Left colon (tissue), 2 donors: Measurements from ENCODE around the gene CCR6. TPM values are rescaled to one million over a fixed set of nuclear protein-coding genes. Genes with fewer than 3 reads are reported as not detected.

ENCODE experiments used
- ATAC-seq: fragments of 200-7000 bp; cut with Tn5 transposase; one replicate; pipeline ENCODE4 v1.9.1; 2020; ENCODE audit warnings: mild to moderate bottlenecking, moderate library complexity
- DNase-seq, 2 donors: peaks; one replicate each; pipeline ENCODE4 v3.0.0-alpha.2; 2020
- intact Hi-C, 2 donors: fragments of 100-400 bp; cut with DNase I in 1 of 2; cut with micrococcal nuclease in 1 of 2; formaldehyde crosslinking; loops; one replicate each; pipeline versions ENCODE4 v1.11.2 to v1.14.0; 2022; cut with DNase I, micrococcal nuclease
- total RNA-seq, 2 donors: library from RNA; stranded (reverse); fragmentation: NEBNext Ultra II Directional; extraction: Animal tissue kit (Norgen Biotek cat#: 25700); gene quantifications; one replicate each; pipeline ENCODE4 v1.2.1, GENCODE V29; 2021
- donor health status: DM: no; HTN: no; CAD: no.
- donor health status: DM: yes; HTN: yes; CAD: no.

CCR6 gene
- total RNA-seq, 2 donors from 2014 or later = 0.21 to 0.31 TPM

DNA sequence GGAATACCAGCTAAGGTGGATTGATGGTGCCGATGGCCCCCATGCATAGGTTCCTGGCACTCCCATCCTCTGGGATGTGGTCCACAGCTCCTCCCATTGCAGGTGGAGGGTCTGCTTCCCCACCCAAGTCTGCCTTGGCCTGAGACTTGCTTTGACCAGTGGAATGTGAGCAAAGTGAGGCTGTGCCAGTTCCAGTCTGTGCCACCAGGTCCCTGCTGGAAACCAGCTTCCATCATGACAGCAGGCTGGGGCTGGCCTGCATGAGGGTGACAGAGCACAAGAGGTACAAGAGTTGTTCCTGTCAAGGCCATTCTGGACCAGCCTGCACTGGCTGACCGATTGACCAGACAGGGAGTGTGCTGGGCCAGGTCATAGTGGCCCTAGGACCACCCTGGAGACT is 27.0 kb upstream of the CCR6 start:
- intact Hi-C loops = no loop called here
- DNase-seq (no peak), ATAC-seq (no peak)

DNA sequence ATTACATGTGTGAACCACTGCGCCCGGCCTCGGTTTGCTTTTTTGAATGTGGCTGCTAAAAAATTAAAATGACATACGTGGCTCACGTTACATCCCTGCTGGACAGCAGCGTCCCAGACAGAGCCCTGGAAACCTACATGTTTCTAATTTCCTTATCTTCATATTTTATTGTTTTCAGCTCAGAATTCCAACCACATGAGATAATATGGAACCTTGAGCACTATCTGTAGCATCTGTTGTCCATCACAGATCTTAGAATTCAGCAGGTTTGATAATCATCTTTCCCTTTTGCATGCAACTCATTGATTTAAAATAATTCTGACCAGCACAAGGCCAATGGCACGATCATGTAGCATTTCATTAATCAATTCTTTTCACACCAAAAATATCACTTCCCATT is 25.9 kb upstream of the CCR6 start:
- intact Hi-C loops = no loop called here
- DNase-seq (no peak), ATAC-seq (no peak)

DNA sequence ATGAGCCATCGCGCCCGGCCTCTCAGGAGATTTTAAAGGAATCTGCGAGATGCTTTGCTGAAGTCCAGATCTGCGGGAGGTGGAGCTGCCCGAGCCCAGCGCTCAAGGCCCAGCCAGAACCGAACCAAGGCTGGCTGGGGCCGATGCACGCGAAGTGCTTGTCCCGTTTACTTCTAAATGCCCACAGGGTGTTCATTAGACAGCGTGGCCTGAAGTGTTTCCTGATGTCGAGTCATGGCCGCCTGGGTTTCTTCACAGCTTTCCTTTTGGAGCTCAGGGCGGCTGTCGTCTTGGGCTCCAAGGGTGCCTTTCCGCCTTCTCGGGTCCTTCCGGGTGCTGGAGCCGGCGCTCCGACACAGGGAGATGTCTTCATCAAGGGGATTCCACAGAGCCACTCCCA is 25.1 kb upstream of the CCR6 start:
- intact Hi-C loops = no loop called here
- DNase-seq = no peak
- no peak for ATAC-seq

DNA sequence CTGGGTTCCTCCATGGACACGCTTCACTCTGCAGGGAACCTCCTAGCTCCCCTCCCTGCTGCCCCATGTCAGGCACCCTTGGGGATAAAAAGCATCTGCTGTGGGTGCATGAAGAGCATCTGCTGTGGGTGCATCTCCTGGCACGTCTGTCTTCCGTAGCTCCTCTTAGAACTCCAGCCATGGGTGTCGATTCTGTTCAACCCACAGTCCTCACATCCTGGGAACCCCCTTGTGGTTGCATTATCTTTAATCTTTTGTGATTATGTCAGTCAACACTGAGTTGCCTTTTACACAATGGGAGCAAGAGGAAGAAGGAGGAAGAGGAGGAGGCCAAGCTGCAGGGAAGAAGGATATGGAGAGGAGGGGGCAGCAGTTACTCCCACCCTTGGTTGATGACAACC is 24.1 kb upstream of the CCR6 start:
- intact Hi-C loops = no loop called here
- DNase-seq (no peak), ATAC-seq (no peak)

DNA sequence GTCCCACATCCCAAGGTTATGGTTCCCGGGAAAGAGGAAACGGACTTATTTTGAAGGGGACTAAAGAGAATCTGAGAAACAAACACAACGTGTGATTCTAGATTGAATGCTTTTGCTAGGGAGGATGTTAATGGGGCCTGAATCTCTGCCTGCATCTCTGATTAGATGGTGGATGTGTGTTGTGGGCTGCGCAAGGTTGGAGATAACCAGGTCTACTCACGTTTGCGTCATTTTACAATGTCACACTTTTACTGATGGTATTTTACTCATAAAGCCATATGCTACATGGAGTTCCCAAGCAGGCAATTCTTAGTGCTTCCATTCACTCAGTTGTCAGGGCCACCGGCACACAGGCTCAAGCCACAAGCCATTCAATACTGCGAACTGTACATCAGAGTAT is 23.2 kb upstream of the CCR6 start:
- ATAC-seq = no peak
- intact Hi-C loops = no loop called here
- no peak for DNase-seq

DNA sequence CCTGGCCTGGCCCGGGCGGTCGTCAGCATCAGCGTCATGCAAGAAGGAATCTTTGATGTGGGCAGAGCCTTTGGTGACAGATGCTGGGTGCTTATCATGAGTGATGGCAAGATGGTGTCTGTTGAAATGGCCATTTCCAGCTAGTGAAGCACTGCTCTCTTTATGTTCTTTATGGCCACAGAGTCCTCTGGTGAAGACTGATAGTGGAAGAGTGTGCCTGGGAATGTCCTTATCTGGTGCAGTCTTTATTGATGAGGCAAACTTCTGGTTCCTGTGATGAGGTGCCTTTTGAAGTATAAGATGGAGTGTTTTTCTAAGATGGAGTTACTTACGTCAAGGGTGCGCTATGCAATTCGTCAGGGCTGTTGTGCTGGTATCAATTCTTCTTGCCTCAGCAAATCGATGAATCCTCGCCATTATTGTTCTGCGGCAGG is 22.6 kb upstream of the CCR6 start:
- no peak for ATAC-seq
- no peak for DNase-seq
- intact Hi-C loops = no loop called here

DNA sequence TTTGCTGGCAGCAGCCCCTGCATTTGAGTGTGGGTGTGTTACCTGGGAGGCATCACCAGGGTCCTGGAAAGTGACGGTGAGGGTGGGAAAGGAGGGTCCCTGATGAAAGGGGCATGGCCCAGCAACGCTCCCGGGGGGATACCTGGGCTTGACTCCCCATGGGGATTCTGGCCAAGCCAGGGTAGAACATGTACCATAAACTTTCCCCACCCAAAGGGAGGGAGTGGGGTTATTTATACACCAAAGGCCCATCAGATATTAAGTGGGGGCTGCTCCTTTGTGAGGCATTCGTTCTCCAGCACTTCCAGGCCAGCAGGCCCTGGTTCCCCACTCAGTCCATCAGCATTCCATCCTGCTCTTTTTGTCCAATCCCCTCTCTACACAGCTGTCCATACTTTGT is 20.6 kb upstream of the CCR6 start:
- intact Hi-C loops = no loop called here
- ATAC-seq = no peak
- no peak for DNase-seq

DNA sequence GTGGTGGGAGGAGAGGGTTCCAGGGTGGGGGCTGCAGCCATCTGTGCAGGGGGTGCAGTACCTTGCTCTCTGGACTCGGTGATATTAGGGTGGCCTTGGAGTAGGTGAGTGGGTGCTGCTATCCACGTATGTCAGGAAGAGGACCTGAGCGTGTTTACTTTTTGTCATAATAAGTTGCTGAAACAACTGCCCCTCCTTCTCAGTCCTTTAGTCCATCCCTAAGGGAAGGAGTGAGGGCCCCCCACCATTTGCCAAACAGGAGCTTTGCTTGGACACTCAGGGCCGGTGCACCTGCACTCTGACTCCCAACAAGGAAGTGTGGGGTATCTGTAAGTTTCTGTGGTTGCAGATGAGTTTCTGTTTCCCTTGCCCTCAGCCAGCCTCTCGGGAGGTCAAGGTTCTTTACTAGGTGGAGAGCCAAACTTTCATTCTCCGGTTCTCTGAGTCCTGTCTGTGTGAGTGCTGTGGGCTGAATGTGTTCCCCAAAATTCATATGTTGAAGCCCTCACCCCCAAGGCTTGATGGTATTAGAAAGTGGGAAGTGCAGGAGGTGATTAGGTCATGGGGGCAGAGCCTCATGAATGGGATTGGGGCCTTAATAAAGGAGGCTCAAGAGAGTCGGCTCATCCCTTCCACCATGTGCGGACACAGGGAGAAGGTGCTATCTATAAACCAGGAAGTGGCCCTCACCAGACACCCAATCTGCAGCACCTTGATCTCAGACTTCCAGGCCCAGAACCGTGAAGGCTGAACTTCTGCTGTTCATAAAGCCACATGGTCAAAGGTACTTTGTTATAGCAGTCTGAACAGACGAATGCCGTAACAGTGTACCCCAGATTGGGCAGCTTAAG is 19.6 kb upstream of the CCR6 start:
- intact Hi-C loops = no loop called here
- ATAC-seq = peak; percentile 29

DNA sequence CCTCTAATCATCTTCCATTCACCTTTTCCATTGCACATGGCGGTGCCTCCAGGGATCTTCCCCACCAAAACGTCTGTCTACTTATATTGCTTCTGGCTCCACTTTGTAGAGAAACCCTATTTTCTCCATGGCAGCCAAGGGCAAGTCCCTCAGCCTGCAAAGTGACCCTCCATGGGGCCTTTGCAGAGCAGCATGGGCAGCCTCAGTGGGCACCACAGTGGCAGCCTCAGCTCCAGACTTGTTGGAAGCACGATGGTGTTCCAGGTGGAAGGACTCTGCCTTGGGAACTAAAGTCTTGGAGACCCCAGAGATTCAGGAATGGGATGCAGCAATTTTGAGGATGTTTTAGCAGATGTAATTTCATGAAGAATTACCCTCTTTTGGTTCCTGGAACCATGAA is 18.5 kb upstream of the CCR6 start:
- ATAC-seq = no peak
- no peak for DNase-seq
- intact Hi-C loops = no loop called here

More for the DNA sequence above, 19.6 kb upstream of the CCR6 start:
- DNase-seq = no peak

DNA sequence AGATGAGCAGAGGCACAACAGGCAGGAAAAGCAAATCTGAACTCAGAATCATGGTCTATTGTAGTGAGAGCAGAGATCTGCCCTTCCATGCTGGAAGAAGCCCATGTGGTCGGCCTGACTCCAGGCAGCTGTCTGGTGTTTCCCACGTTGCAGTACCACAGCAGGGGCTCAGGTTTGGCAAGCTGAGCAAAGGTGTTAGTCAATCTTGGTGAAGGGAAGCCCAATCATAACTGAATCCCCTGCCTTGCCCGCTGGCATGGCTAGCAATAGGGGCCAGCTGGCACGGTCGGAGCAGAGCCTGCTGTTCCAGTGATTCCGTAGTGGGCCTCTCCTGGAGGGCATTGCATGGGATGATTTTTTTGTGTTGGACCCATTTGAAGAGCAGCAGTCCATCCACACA is 17.8 kb upstream of the CCR6 start:
- DNase-seq = no peak
- ATAC-seq = no peak
- intact Hi-C loops = no loop called here

DNA sequence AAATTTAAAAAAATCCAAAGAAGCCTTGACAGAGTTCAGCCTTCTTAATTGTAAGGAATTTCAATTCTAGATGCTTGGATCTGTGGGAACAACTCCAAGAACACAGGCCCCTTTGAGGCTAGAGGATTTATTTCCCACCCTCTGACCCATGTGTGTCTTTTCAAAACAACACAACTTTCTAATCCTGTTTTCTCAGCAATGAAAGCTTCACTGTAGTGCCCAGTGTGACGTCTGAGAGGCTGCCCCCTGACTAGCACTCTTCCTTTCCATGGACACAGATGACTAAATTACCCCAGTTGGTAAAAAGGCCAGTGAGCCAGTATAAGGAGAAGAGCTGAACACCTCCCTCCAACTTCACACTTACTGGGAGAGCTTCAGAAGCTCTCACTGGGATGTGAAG is 16.5 kb upstream of the CCR6 start:
- ATAC-seq = no peak
- no peak for DNase-seq
- intact Hi-C loops = no loop called here

DNA sequence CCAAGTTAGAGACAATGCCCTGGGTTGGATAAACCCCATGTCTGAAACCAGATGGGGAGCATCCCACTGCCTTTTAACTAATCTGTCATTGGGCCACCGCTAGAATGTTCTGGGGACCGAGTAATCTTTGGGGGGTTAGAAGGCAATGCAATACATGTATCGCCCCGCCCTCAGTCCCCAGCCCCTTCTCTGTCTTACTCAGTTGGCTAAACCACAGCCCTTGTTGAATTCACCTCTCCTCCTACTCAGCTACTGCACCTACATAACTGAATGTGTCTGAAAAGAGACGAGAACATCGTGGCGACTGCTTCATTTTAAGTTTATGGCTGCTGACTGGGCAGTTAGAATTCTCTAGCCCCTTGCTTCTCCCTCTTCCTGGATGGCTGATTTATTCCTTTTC is 15.1 kb upstream of the CCR6 start:
- ATAC-seq = no peak
- DNase-seq = no peak
- intact Hi-C loops = no loop called here

DNA sequence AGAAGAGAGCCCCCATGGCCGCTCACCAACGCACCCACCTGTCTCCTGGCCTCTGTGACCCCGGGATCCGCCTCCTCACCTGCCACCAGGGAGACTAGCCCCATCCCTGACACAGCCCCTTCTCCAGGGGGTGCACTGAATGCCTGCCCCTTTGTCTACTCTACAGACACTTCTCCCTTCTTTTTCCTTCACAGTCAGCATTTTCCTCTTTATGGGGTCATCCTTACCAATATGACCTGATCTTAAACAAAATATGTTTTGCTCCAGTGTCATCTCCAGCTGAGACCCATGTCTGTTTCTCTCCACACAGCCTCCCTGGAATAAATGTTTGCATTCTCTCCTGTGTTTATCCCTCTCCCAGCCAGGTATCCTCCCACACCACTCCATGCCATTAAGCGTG is 14.6 kb upstream of the CCR6 start:
- no peak for ATAC-seq
- intact Hi-C loops = no loop called here
- DNase-seq = no peak

DNA sequence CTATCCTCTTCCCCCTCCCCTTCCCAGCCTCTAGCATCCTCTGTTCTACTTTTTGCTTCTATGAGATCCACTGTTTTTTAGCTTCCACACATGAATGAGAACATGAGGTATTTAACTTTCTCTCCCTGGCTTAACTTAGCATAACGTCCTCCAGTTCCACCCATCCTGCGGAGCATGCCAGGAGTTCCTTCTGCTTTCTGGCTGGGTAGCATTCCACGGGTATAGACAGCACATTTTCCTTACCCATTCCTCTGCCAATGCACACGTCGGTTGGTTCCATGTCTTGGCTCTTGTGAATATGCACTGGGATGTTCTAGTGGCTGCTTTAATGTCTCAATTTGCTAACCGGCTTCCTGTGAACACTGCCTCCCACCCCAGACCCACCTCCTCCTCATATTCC is 13.2 kb upstream of the CCR6 start:
- no peak for ATAC-seq
- DNase-seq = no peak
- intact Hi-C loops = no loop called here

DNA sequence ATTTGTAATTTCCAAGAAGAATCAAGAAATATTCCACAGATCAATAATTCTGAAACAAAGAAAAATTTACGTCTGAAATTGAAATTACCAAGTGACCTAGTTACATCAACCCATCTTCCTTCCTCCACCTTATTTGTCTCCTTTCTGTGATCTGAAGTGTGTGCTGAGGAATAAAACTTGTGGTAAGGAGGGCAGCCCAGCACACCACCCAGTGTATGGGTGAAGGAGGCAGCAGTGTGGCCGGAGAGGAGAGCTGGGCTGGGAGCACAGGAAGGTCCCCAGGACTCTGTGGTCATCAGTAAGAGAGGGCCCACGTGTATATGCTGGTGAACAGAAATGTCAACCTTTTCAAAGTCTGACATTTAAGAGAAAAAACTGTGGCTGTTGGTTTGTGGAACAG is 11.3 kb upstream of the CCR6 start:
- DNase-seq (no peak), ATAC-seq (no peak)
- intact Hi-C loops = no loop called here

DNA sequence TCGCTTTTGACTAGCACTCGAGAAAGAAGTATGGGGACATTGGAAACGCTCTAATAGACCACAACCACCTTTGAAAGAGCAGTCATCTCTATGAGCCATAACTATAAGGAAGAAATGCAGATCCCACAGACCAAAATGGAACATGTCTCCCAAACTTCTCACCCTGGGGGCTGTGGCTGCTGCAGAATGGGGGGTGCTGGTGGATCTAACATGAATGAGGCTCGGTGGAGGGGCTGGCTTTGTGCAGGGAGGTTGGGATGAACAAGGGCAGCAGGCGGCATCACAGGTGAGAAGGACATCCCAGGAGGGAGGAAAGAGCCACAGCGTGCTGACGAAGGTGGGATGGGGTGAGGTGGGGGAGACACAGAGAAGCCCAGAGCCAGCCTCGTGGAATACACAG is 10.5 kb upstream of the CCR6 start:
- intact Hi-C loops = no loop called here
- ATAC-seq = no peak
- no peak for DNase-seq

DNA sequence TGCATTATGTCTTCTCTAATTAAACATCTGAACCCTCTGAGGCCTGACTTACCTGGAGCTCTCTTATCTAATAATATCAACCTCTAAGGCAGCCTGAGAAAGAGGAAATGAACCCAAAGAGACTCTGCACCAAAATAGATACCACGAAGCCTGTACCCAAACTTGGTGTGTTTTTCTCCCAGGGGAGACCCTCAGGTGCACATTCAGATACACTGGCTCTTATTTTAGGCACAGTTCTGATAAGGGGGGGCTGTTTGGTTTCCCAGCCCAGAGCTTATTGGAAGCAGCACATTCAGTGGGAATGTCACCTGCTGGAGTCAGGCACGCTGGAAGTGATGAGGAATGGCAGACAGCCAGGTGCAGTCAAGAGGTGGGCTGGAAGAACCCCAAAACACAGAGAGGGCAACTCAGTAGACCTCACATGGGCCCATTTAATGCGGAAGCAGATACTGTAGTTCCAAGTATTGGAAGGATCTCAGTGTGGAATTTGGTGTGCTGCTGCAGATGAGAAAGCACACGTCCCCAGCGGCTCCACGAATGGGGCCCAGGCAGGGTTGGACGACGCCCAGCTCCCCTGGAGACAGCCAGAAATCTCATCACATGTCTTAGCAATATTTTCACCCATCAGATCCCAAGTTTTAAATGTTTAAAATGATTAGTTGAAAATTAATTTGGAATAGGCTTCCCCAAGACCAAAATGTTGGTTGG is 9.7 kb upstream of the CCR6 start:
- no peak for DNase-seq
- intact Hi-C loops = no loop called here
- ATAC-seq = no peak

DNA sequence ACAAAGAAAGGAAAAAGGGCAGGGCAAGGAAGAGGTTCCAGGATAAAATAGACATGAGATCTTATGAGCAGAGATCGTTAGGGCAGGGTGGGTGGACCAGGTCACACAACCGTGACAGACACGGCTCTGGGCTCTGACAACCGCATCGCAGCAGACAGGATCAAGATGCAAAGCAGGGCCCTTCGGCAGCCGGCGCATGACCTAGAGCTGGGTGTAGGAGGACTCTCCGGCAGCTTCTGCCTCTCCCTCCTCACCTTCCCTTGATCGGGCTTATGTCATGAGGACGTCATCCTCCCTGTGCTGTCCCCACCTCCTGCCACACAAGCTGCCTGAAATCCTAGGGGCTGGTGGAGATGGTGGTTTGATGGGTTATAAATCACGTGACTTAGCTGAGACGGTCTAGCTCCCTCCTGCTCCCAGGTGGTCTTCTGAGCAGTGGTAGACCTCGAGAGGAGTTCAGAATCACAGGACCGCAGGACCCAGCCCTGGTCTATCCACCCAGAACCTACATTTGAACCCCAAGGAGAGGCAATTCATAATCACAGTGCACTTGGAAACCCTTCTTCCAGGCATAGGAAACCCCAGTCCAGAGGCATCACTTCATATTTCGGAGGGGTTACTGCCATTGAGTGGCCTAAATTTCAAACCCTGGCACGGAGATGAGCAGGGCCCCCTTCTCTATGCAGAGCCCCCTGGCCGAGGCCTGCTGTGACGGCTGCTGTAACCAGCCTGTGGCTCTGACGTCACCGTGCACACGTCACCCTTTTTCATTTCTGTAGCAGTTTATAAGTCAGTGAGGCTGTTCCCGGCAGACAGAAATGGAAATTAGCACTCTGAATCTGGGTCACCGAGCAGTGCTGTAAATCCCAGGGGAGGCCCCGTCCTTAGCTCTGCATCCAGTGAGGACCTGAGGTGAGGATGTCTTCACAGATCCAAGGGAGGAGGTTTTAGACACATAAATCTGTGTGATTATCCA is 8.7 kb upstream of the CCR6 start:
- DNase-seq = peak; percentile 52 to 54
- no peak for ATAC-seq
- intact Hi-C loops = no loop called here

DNA sequence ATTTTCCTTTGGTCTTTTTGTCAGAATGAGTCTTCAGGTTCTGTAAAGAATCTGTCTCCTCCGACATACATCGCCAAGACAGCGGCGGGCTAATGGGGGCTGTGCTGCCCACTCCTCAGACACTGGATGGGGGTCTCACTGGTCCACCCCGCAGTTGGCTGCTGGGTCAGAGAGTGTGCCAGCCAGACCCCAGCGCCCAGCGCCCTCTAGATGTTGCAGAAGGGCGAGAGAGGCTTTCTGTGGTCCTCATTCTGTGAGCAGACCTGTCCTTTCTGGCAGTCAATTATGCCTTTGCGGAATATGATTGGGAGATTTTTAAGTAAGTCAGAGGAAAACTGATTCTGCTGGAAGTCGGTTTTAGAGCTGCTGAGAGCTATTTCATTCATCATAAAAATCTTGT is 7.8 kb upstream of the CCR6 start:
- no peak for DNase-seq
- intact Hi-C loops = no loop called here
- ATAC-seq = no peak
